ENCODE results near the gene KRTDAP.

The KRTDAP gene

GRCh38 chr19:35490364-35490763 is at the start of gene KRTDAP:
TSS of gene KRTDAP (minus strand) at chr19:35490464. CDS start at chr19:35490442, 22 bp downstream.
- no peak for DNase-seq (ENCODE audit: low read depth in 1 of 2, low spot score in 1 of 2)

- no peak for DNase-seq (ENCODE audit: low read depth in 1 of 2, low spot score in 1 of 2)
Measured at GRCh38 chr19:35539850-35540249, 49.6 kb upstream of the KRTDAP start.

DNA sequence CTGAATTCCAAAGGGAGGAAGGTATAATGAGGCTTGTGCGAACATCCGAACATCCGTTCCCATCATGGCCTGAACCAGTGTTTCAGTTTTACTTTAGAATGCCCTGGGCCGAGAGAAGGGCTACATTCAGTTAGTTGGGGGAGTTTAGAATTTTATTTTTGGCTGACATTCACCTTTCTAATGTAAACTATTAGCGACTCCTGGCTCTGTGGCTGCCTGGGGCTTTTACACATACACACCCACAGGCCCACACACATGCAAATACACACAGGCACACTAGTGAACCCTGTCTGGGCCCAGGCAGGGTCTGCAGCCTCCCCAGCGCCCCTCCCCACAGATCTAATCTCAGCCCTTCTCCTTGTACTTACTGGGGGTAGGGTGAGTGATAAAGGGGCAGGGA is 49.0 kb upstream of the KRTDAP start:
- no peak for DNase-seq (ENCODE audit: low read depth in 1 of 2, low spot score in 1 of 2)

DNA sequence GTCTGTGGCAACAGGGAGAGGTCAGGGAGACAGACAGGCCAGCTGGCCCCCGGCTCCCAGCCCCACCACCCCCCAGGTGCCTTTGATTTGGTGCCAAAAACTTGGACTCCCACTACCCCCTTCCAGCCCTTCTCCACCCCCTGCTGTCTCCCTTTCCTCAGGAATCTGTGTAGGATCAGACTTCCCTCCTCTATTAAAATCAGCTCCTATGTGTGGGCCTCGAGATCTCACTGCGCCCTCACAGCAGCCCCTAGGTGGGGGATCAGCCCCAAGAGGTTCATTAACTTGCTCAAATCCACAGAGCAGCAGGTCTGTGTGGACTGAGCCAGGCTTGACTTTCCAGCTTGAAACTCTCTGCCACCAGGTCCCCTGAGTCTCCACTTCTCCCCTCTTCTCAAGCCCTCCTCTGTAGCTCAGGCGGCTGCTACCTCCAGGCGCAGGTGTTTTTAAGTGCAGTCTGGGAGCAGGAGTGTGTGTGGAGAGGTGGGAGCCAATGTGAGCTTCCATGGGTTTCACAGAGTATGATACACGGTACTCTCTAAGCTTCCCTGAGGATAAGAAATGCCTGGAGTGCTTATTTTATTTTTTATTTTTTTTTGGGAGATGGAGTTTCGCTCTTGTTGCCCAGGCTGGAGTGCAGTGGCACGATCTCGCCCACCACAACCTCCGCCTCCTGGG is 44.7 kb upstream of the KRTDAP start:
- DNase-seq (ENCODE audit: low read depth in 1 of 2, low spot score in 1 of 2) = no peak

GRCh38 chr19:35533822-35534392 is 43.6 kb upstream of the KRTDAP start:
- DNase-seq (ENCODE audit: low read depth in 1 of 2, low spot score in 1 of 2) = peak in 1 of 2 donors; percentile 9

DNA sequence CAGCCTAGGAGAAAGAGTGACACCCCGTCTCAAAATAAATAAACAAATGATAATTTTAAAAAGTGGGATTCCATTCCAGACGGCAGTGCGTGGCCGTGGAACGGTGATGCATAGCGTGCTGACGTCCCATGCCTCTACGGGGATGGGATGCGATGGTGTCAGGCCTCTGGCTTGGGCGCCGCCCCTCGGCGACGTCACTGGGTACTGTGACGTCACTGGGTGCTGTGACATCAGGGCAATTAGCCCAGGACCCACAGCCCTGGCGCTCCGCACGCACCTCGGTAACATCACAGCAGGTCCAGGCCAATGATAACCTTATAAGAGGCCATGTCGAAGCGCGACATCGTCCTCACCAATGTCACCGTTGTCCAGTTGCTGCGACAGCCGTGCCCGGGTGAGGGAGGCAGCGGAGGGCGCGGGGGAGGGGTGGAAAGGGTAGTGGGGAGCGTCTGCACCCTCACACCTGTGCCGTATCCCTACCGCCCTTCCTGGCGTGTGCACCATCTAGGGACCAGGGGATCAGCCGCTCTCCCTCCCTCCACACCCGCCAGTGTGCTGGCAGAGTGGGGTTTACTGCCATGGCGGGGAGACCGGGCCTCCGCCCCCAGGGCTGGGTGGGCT is 43.0 kb upstream of the KRTDAP start, which contains the start of gene GAPDHS:
GAPDHS (plus strand) TSS at position 256 of the 621 bp plus-strand sequence; CDS start at position 328, 72 bp downstream.
- DNase-seq (ENCODE audit: low read depth in 1 of 2, low spot score in 1 of 2) = no peak

GRCh38 chr19:35531291-35531690 is 41.0 kb upstream of the KRTDAP start:
- no peak for DNase-seq (ENCODE audit: low read depth in 1 of 2, low spot score in 1 of 2)

GRCh38 chr19:35529241-35530218 is 39.3 kb upstream of the KRTDAP start:
- DNase-seq (ENCODE audit: low read depth in 1 of 2, low spot score in 1 of 2) = no peak

DNA sequence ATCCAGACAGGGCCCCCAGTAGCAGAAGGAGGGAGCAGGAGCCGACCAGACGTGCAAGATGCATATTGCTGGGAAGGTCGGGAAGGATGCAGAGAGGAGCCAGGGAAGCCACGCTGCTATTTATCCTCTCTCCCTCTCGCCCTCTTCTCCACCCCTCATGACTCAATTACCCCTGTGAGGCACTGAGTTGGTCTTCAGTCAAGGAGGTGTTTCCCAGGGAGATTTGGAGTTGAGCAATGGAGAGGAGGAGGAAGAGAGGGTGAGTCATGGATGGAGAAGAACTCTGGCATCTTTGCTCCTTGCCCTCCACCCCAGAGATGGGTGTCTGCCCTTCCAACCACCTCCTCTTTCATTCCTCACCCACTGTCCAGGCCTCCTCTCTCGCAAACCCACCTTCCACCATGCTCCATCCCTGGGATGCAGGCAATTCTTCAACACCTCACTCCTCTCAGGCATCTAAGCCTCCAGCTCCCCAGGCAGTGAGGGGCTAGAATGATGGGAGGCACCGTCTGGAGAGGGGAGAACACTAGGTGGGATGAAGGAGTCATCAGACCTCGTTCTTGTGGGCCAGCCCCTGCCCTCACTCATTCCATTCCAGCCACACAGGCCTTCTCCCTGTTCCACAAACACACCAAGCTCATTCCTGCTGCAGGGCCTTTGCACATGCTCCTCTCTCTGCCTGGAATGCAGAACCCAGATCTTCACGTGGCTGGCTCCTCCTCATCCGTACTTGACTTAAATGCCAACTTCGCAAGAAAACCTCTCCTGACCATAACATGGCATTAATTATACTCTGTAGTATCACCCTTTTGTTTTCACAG is 38.2 kb upstream of the KRTDAP start, which contains the start of gene SBSN:
SBSN (minus strand) TSS at position 94 of the 821 bp plus-strand sequence; CDS start at position 64, 30 bp downstream.
- no peak for DNase-seq (ENCODE audit: low read depth in 1 of 2, low spot score in 1 of 2)

DNA sequence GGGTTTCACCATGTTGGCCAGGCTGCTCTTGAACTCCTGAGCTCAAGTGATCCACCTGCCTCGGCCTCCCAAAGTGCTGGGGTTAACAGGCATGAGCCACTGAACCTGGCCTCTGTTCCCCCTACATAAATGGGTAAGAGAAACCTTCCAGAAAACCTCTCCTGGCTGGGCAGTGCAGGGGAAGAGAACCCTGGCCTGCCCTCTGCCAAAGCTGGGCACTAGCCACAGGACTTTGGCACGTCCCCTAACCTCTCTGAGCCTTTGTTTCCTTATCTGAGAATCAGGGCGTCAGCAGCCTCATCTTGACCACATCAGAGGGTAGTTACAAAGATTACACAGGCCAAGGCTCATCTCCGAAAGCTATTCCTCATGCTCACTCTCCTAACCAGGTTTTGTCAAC is 35.6 kb upstream of the KRTDAP start:
- no peak for DNase-seq (ENCODE audit: low read depth in 1 of 2, low spot score in 1 of 2)

- DNase-seq (ENCODE audit: low read depth in 1 of 2, low spot score in 1 of 2) = no peak
Measured at GRCh38 chr19:35524181-35524837, 34.0 kb upstream of the KRTDAP start.

- DNase-seq (ENCODE audit: low read depth in 1 of 2, low spot score in 1 of 2) = no peak
Measured at GRCh38 chr19:35522745-35523327, 32.6 kb upstream of the KRTDAP start.

DNA sequence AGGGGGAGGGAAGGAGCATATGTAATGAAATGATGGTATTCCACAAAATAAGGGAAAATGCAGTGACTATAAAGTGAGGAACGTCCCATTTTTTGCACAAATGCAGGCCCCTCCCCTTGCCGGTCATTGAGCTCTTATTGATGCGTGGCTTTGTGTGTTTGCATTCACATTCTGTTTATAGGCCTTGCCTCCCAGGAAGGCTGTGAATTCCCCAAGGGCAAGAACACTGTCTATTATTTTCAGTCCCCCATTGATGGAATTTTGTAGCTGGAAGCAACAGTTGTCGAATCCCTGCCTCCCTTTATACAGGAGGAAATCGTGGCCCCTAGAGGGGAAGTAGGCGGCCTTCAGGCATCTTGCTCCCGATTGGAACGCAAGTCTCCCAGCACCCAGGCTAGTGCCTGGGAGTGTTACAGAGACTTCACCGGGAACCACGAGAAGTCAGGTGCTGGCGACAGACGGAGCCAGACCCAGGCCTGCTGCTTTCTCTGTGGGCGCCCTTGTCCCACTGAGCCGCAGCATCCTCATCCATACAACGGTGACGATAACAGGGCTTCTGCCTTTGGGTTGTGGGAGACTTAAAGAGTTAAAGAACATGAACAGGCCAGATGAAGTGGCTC is 31.0 kb upstream of the KRTDAP start:
- no peak for DNase-seq (ENCODE audit: low read depth in 1 of 2, low spot score in 1 of 2)

DNA sequence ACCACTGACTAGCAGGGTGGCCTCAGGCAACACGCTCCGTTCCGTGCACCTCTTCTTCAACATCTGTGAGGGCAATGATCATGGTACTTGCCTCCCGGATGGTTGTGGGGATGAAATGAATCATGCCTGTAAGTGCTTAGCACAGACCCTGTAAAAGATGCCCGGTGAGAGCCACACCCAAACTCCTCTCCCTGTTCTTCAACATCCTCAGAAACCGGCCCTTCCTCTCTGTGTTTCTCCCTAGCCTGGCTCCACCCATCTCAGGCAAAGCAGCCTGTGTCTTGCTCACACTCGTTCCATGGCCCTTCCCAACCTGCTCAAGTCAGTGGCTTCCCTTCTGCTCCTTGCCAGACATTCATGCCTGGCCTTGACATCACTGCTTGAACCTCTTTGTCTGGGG is 29.0 kb upstream of the KRTDAP start:
- DNase-seq (ENCODE audit: low read depth in 1 of 2, low spot score in 1 of 2) = no peak

- DNase-seq (ENCODE audit: low read depth in 1 of 2, low spot score in 1 of 2) = no peak
Measured at GRCh38 chr19:35518313-35518712, 28.0 kb upstream of the KRTDAP start.

- DNase-seq (ENCODE audit: low read depth in 1 of 2, low spot score in 1 of 2) = no peak
Measured at GRCh38 chr19:35517342-35517741, 27.1 kb upstream of the KRTDAP start.

DNA sequence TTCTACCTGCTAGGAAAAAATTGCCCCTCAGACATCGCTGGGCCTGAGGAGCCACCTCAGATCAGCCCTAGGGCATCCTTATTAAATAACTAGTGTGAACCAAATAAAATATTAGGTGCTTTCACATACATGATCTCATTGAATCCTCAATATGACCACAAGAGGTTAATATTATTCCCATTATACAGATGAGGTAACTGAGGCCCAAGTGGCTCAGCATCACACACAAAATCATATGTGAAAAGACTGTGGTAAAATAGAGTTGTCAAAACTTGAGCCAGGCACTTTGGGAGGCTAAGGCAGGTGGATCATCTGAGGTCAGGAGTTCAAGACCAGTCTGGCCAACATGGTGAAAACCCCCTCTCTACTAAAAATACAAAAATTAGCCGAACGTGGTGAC is 26.0 kb upstream of the KRTDAP start:
- DNase-seq (ENCODE audit: low read depth in 1 of 2, low spot score in 1 of 2) = no peak

GRCh38 chr19:35514282-35514809 is 24.1 kb upstream of the KRTDAP start:
- no peak for DNase-seq (ENCODE audit: low read depth in 1 of 2, low spot score in 1 of 2)

All from activated T-helper 1 cell treated with anti-CD3 and anti-CD28 coated beads, Interleukin-2, amount 50 U/mL, for 16 hours (primary cell).